Fibroblast of upper back skin (primary cell): ENCODE data around the gene NIT2.
A peak's percentile ranks its signal among the peaks of the same experiment; 100 is the strongest.
"Not testable (repeated sequence)": the region's sequence is repeated elsewhere in the genome, so short reads cannot be mapped to it uniquely, and the experiment has no call there.

Source experiments
- DNase-seq: peaks from one replicate; pipeline ENCODE4 v3.0.0-alpha.2; 2013

NIT2 gene

GRCh38 chr3:100339786-100340185 lies 5.2 kb downstream of the NIT2 start:
- no peak for DNase-seq

GRCh38 chr3:100340527-100340926 lies 6.0 kb downstream of the NIT2 start:
- no peak for DNase-seq

- no peak for DNase-seq
These were observed 14.2 kb downstream of the NIT2 start for GRCh38 chr3:100348727-100349126.

- not testable (repeated sequence) for DNase-seq
These were observed 17.2 kb downstream of the NIT2 start for GRCh38 chr3:100351770-100352169.

GRCh38 chr3:100352296-100353231 lies 18.0 kb downstream of the NIT2 start:
- DNase-seq = peak; percentile 54

GRCh38 chr3:100354850-100355249 lies 20.3 kb downstream of the NIT2 start:
- DNase-seq = no peak

- no peak for DNase-seq
These were observed 23.9 kb downstream of the NIT2 start for GRCh38 chr3:100358413-100358812.

- DNase-seq = no peak
These were observed 24.5 kb downstream of the NIT2 start for GRCh38 chr3:100359035-100359434.

- no peak for DNase-seq
These were observed 26.4 kb downstream of the NIT2 start for GRCh38 chr3:100360757-100361496.

GRCh38 chr3:100361897-100362296 lies 27.3 kb downstream of the NIT2 start:
- no peak for DNase-seq

- DNase-seq = no peak
These were observed 29.9 kb downstream of the NIT2 start for GRCh38 chr3:100364421-100364820.

- no peak for DNase-seq
These were observed 31.9 kb downstream of the NIT2 start for GRCh38 chr3:100366424-100366823.

- DNase-seq = no peak
These were observed 33.9 kb downstream of the NIT2 start for GRCh38 chr3:100368441-100368840.

- peak; percentile 6 for DNase-seq
These were observed 36.2 kb downstream of the NIT2 start for GRCh38 chr3:100370756-100371155.

GRCh38 chr3:100374521-100374920 lies 40.0 kb downstream of the NIT2 start:
- no peak for DNase-seq

GRCh38 chr3:100376301-100376700 lies 41.7 kb downstream of the NIT2 start:
- no peak for DNase-seq

GRCh38 chr3:100384733-100385525 lies 50.4 kb downstream of the NIT2 start:
- DNase-seq = no peak

- no peak for DNase-seq
These were observed 52.0 kb downstream of the NIT2 start for GRCh38 chr3:100386437-100387074.

GRCh38 chr3:100389025-100389424 lies 54.5 kb downstream of the NIT2 start:
- no peak for DNase-seq

GRCh38 chr3:100395679-100396431 lies 61.3 kb downstream of the NIT2 start:
- no peak for DNase-seq

- DNase-seq = no peak
These were observed 62.4 kb downstream of the NIT2 start for GRCh38 chr3:100396967-100397366.
